Chondrocyte (in vitro differentiated cells): ENCODE data around the gene MYO1D. TPM values are rescaled to one million over a fixed set of nuclear protein-coding genes. Genes with fewer than 3 reads are reported as not detected.
"Not testable (repeated sequence)": the region's sequence is repeated elsewhere in the genome, so short reads cannot be mapped to it uniquely, and the experiment has no call there.

Source experiments
- DNase-seq: peaks from one replicate; pipeline ENCODE4 v3.0.0; 2021; ENCODE audit warnings: mixed read lengths, low spot score
- H3K27ac Mint-ChIP-seq: one replicate; pipeline ENCODE4 v1.8.0; 2021; ENCODE audit warnings: mild to moderate bottlenecking, moderate library complexity, mixed read lengths; ENCODE audit not compliant: unreplicated experiment
- H3K27me3 Mint-ChIP-seq: 2 replicates; pipeline ENCODE4 v1.8.0; 2021; ENCODE audit warnings: low read depth, mixed read lengths
- H3K36me3 Mint-ChIP-seq: 2 replicates; pipeline ENCODE4 v1.8.0; 2021; ENCODE audit warnings: low read depth, mixed read lengths
- H3K4me1 Mint-ChIP-seq: 2 replicates; pipeline ENCODE4 v1.8.0; 2021; ENCODE audit warnings: low read depth, mild to moderate bottlenecking, mixed read lengths
- H3K4me3 Mint-ChIP-seq: one replicate; pipeline ENCODE4 v1.8.0; 2021; ENCODE audit warnings: mild to moderate bottlenecking, moderate library complexity, mixed read lengths; ENCODE audit not compliant: unreplicated experiment
- H3K9me3 Mint-ChIP-seq: 2 replicates; pipeline ENCODE4 v1.8.0; 2021; ENCODE audit warnings: low read depth, mixed read lengths
- CTCF ChIP-seq: fragments of 200-600 bp; sonication (generic); IDR thresholded peaks from 2 replicates; pipeline ENCODE4 v1.5.0; 2021; ENCODE audit warnings: antibody characterized with exemption, mild to moderate bottlenecking, moderate library complexity
- long read RNA-seq: library from polyadenylated mRNA; stranded (forward); transcript quantifications from one replicate; pipeline ENCODE4 v2.0.0, GENCODE V29; 2021
- total RNA-seq: library from RNA; stranded (reverse); gene quantifications from 3 replicates; pipeline ENCODE4 v1.2.1, GENCODE V29; 2021

MYO1D gene
- total RNA-seq = 96.5 to 113 TPM (median 107 TPM) in 3 replicates
- long read RNA-seq, full-length matches to known transcripts = 105 of 147 reads
- long read RNA-seq, partial matches to known transcripts = 13 of 147 reads
- long read RNA-seq, other reads (novel, unspliced or antisense) = 29 of 147 reads

DNA sequence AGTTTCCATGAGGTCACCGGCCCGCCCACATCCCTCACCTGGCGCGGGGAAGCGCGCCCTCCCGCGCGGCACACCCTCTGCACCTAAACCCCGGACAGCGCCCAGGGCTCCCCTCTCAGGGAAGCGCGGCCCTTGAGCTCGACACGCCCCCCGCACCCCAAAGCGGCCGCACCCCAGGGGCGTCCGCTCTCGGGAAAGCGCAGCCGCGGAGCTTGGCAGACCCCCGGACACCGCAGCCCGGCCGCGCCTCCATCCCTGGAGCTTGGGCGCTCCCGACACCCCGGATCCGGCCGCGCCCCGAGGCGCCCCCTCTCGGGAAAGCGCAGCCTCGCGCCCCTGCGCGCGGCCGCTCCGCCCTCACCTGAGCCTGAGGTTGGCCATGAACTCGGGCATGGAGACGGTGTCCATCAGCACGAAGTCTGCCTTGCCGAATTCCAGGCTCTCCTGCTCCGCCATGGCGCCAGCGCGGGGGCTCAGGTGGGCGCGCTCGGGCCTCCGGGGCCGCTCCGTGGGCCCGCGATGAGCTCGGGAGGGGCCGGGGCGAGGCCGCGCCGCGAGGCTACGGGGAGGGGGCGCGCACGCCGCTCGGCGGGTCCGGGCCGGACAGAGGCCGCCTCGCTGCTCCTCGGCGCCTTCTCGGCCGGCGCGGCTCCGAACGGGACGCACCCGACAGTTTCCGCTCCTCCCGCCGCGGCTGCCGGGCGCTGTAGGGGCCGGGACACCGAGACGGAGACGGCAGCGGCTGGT is at the start of gene MYO1D:
Gene MYO1D (minus strand): TSS at position 708 of the 747 bp plus-strand sequence. CDS start 252 bp downstream, at position 456.
- DNase-seq = no peak
- peaks cover 52% of the 10 kb centered on the region for H3K4me1 Mint-ChIP-seq
- peak; percentile 77 for TF ChIP-seq CTCF
- H3K4me3 Mint-ChIP-seq = peak within 1 kb of the TSS; percentile 84
- H3K27ac Mint-ChIP-seq = peak within 1 kb of the TSS; percentile 90
- peaks cover 3% of the 10 kb centered on the region for H3K36me3 Mint-ChIP-seq
- no peaks in the 10 kb centered on the region for H3K9me3 Mint-ChIP-seq
- H3K27me3 Mint-ChIP-seq = peaks cover 2% of the 10 kb centered on the region

GRCh38 chr17:32926183-32926582 is 49.3 kb upstream of the MYO1D start:
- no peak for TF ChIP-seq CTCF
- Mint-ChIP-seq H3K4me3 (no peak overlapping the region), H3K9me3 (no peaks in the 10 kb centered on the region), H3K27me3 (no peaks in the 10 kb centered on the region), H3K27ac (no peak overlapping the region), H3K4me1 (peaks cover 14% of the 10 kb centered on the region), H3K36me3 (no peaks in the 10 kb centered on the region)
- DNase-seq = no peak

- not testable (repeated sequence) for H3K4me3 Mint-ChIP-seq, H3K4me1 Mint-ChIP-seq, H3K27me3 Mint-ChIP-seq, H3K9me3 Mint-ChIP-seq, H3K27ac Mint-ChIP-seq, H3K36me3 Mint-ChIP-seq, DNase-seq
These were observed 47.0 kb upstream of the MYO1D start for GRCh38 chr17:32923905-32924304.

GRCh38 chr17:32921017-32921416 is 44.1 kb upstream of the MYO1D start:
- DNase-seq = no peak
- no peak for TF ChIP-seq CTCF
- H3K9me3 Mint-ChIP-seq = no peaks in the 10 kb centered on the region

GRCh38 chr17:32920293-32920692 is 43.4 kb upstream of the MYO1D start:
- H3K4me1 Mint-ChIP-seq = no peaks in the 10 kb centered on the region
- TF ChIP-seq CTCF = no peak
- no peaks in the 10 kb centered on the region for H3K9me3 Mint-ChIP-seq
- H3K4me3 Mint-ChIP-seq = no peak overlapping the region
- no peak overlapping the region for H3K27ac Mint-ChIP-seq
- no peaks in the 10 kb centered on the region for H3K36me3 Mint-ChIP-seq
- no peak for DNase-seq
- H3K27me3 Mint-ChIP-seq = no peaks in the 10 kb centered on the region

More at GRCh38 chr17:32921017-32921416, 44.1 kb upstream of the MYO1D start:
- Mint-ChIP-seq H3K36me3 (no peaks in the 10 kb centered on the region), H3K27ac (no peak overlapping the region), H3K27me3 (no peaks in the 10 kb centered on the region), H3K4me3 (no peak overlapping the region), H3K4me1 (no peaks in the 10 kb centered on the region)

GRCh38 chr17:32919876-32920275 is 43.0 kb upstream of the MYO1D start:
- H3K27ac Mint-ChIP-seq, H3K4me3 Mint-ChIP-seq, H3K27me3 Mint-ChIP-seq, H3K4me1 Mint-ChIP-seq, DNase-seq, H3K36me3 Mint-ChIP-seq, H3K9me3 Mint-ChIP-seq: not testable (repeated sequence)
